CD4-positive, alpha-beta memory T cell (primary cell): ENCODE data around the gene TCEAL5. TPM values are rescaled to one million over a fixed set of nuclear protein-coding genes. Genes with fewer than 3 reads are reported as not detected.
"Not testable (repeated sequence)": the region's sequence is repeated elsewhere in the genome, so short reads cannot be mapped to it uniquely, and the experiment has no call there.

Source experiments
- CTCF ChIA-PET: fragments of 350-600 bp; sonication (Branson Sonifier 250); formaldehyde crosslinking; loops from one replicate; lab custom pipeline; 2021; ENCODE audit warnings: inconsistent platforms; ENCODE audit not compliant: partially characterized antibody; lab: Charles Lee
- POLR2A ChIA-PET: fragments of 350-600 bp; sonication (Branson Sonifier 250); formaldehyde crosslinking; loops from one replicate; lab custom pipeline; 2021; ENCODE audit not compliant: partially characterized antibody; lab: Charles Lee
- DNase-seq, 5 donors: peaks; one replicate each; pipeline versions ENCODE4 v3.0.0 to v3.0.0-alpha.2; 2020 to 2022; ENCODE audit warnings: mixed read lengths in 1 of 5
- H3K27ac ChIP-seq: one replicate; pipeline ENCODE4 v1.7.0; 2013; ENCODE audit warnings: low read depth, low read length
- H3K27me3 ChIP-seq: 2 replicates; pipeline ENCODE4 v1.7.0; 2013; ENCODE audit warnings: mild to moderate bottlenecking, low read length, moderate library complexity; ENCODE audit not compliant: insufficient read depth
- H3K36me3 ChIP-seq: 2 replicates; pipeline ENCODE4 v1.7.0; 2013; ENCODE audit warnings: mild to moderate bottlenecking, low read length, moderate library complexity; ENCODE audit not compliant: insufficient read depth
- H3K4me1 ChIP-seq: 2 replicates; pipeline ENCODE4 v1.7.0; 2013; ENCODE audit warnings: mild to moderate bottlenecking, low read length, moderate library complexity; ENCODE audit not compliant: insufficient read depth
- H3K4me3 ChIP-seq, 2 donors: one replicate each; pipeline ENCODE4 v1.7.0; 2013; ENCODE audit warnings: low read length in 2 of 2, mild to moderate bottlenecking in 1 of 2
- H3K9me3 ChIP-seq, 2 donors: one replicate each; pipeline ENCODE4 v1.7.0; 2013; ENCODE audit warnings: low read length in 2 of 2, control low read depth in 1 of 2; ENCODE audit not compliant: control insufficient read depth in 1 of 2
- H3K27ac Mint-ChIP-seq, 7 donors: one replicate each; pipeline ENCODE4 v1.8.0; 2020 to 2021; ENCODE audit warnings: mixed read lengths in 7 of 7, mild to moderate bottlenecking in 6 of 7, inconsistent platforms in 3 of 7, moderate library complexity in 3 of 7
- H3K27me3 Mint-ChIP-seq, 2 donors: one replicate each; pipeline ENCODE4 v1.8.0; 2020 to 2021; ENCODE audit warnings: mixed read lengths in 2 of 2
- H3K36me3 Mint-ChIP-seq, 2 donors: one replicate each; pipeline ENCODE4 v1.8.0; 2020 to 2021; ENCODE audit warnings: mixed read lengths in 2 of 2, inconsistent platforms in 1 of 2, mild to moderate bottlenecking in 1 of 2
- H3K4me1 Mint-ChIP-seq, 4 donors: one replicate each; pipeline ENCODE4 v1.8.0; 2020 to 2021; ENCODE audit warnings: mixed read lengths in 4 of 4, mild to moderate bottlenecking in 1 of 4
- H3K4me3 Mint-ChIP-seq, 8 donors: one replicate each; pipeline ENCODE4 v1.8.0; 2020 to 2021; ENCODE audit warnings: mixed read lengths in 8 of 8, mild to moderate bottlenecking in 7 of 8, moderate library complexity in 6 of 8, inconsistent platforms in 3 of 8
- H3K9me3 Mint-ChIP-seq, 8 donors: one replicate each; pipeline ENCODE4 v1.8.0; 2020 to 2021; ENCODE audit warnings: mixed read lengths in 8 of 8, mild to moderate bottlenecking in 5 of 8, inconsistent platforms in 3 of 8, moderate library complexity in 1 of 8
- intact Hi-C: fragments of 100-400 bp; cut with micrococcal nuclease; formaldehyde crosslinking; loops from one replicate; pipeline ENCODE4 v1.15.1; 2023
- polyA plus RNA-seq, 2 donors: library from polyadenylated mRNA; unstranded; fragments of 300-500 nt; fragmentation: Illumina TruSeq; gene quantifications; one replicate each; pipeline ENCODE4 v1.2.3, GENCODE V29; 2021
- total RNA-seq, 2 experiments: library from RNA; stranded (reverse); gene quantifications; one replicate each; pipeline ENCODE4 v1.2.3, GENCODE V29; 2021

The TCEAL5 gene
- total and polyA plus RNA-seq, 4 experiments from 2014 or later, result not detected

GRCh38 chrX:103235608-103236007 is 40.9 kb downstream of the TCEAL5 start:
- H3K27me3 Mint-ChIP-seq, POLR2A ChIA-PET, H3K9me3 Mint-ChIP-seq, H3K4me3 ChIP-seq, H3K27me3 ChIP-seq, H3K9me3 ChIP-seq, H3K4me1 Mint-ChIP-seq, H3K27ac Mint-ChIP-seq, intact Hi-C loops, H3K4me1 ChIP-seq, DNase-seq, H3K36me3 Mint-ChIP-seq, CTCF ChIA-PET, H3K4me3 Mint-ChIP-seq, H3K36me3 ChIP-seq, H3K27ac ChIP-seq: not testable (repeated sequence)

- CTCF ChIA-PET, result no interaction called here
- H3K36me3 Mint-ChIP-seq, result no peaks in the 10 kb centered on the region
- Histone ChIP-seq H3K9me3 (no peaks in the 10 kb centered on the region), H3K27me3 (no peaks in the 10 kb centered on the region), H3K4me1 (no peaks in the 10 kb centered on the region), H3K27ac (no peak overlapping the region), H3K36me3 (no peaks in the 10 kb centered on the region), H3K4me3 (no peak overlapping the region)
- no peak for DNase-seq
- H3K27me3 Mint-ChIP-seq, result no peaks in the 10 kb centered on the region
- POLR2A ChIA-PET, result no interaction called here
- intact Hi-C loops, result no loop called here
- H3K4me3 Mint-ChIP-seq, result no peak overlapping the region
- no peaks in the 10 kb centered on the region for H3K4me1 Mint-ChIP-seq
- H3K27ac Mint-ChIP-seq, result no peak overlapping the region
- no peaks in the 10 kb centered on the region for H3K9me3 Mint-ChIP-seq
Measured at GRCh38 chrX:103234869-103235268, 41.7 kb downstream of the TCEAL5 start.

- Histone ChIP-seq H3K27me3 (no peaks in the 10 kb centered on the region), H3K4me1 (no peaks in the 10 kb centered on the region), H3K9me3 (no peaks in the 10 kb centered on the region), H3K4me3 (no peak overlapping the region), H3K36me3 (no peaks in the 10 kb centered on the region), H3K27ac (no peak overlapping the region)
- Mint-ChIP-seq H3K4me3 (no peak overlapping the region), H3K9me3 (no peaks in the 10 kb centered on the region), H3K4me1 (no peaks in the 10 kb centered on the region), H3K27me3 (peaks cover 0 to 1% of the 10 kb centered on the region in 2 donors), H3K27ac (no peak overlapping the region), H3K36me3 (no peaks in the 10 kb centered on the region)
- no peak for DNase-seq
- ChIA-PET POLR2A (no interaction called here), CTCF (no interaction called here)
- intact Hi-C loops, result no loop called here
Measured at GRCh38 chrX:103233263-103233662, 43.3 kb downstream of the TCEAL5 start.

GRCh38 chrX:103225918-103226317 is 50.6 kb downstream of the TCEAL5 start:
- H3K27me3 Mint-ChIP-seq, result peaks cover 9 to 15% of the 10 kb centered on the region in 2 donors
- H3K9me3 ChIP-seq, intact Hi-C loops, H3K27ac ChIP-seq, H3K4me3 ChIP-seq, H3K36me3 ChIP-seq, H3K36me3 Mint-ChIP-seq, POLR2A ChIA-PET, CTCF ChIA-PET, H3K27me3 ChIP-seq, H3K4me3 Mint-ChIP-seq, DNase-seq, H3K27ac Mint-ChIP-seq, H3K4me1 Mint-ChIP-seq, H3K9me3 Mint-ChIP-seq, H3K4me1 ChIP-seq: not testable (repeated sequence)

Other genes starting within 250 kb of the TCEAL5 start
- not detected for gene BEX1, start 212.6 kb downstream of the TCEAL5 start, total RNA-seq
- gene BEX1, start 212.6 kb downstream of the TCEAL5 start, polyA plus RNA-seq, result under 1 TPM in 1 of 2 donors, not detected in 1; 0.50 TPM
- gene NXF3, start 183.6 kb downstream of the TCEAL5 start, total RNA-seq, result not detected
- not detected for gene NXF3, start 183.6 kb downstream of the TCEAL5 start, polyA plus RNA-seq
- 10 to 100 TPM; 38.9 to 39.6 TPM for gene BEX4, start 61.6 kb downstream of the TCEAL5 start, total RNA-seq
- 100 to 1,000 TPM in 1 of 2 donors, 10 to 100 TPM in 1; 58.3 to 101 TPM for gene BEX4, start 61.6 kb downstream of the TCEAL5 start, polyA plus RNA-seq
- 10 to 100 TPM; 33.9 to 35.3 TPM for gene TCEAL8, start 21.6 kb downstream of the TCEAL5 start, total RNA-seq
- 100 to 1,000 TPM in 1 of 2 donors, 10 to 100 TPM in 1; 71.5 to 122 TPM for gene TCEAL8, start 21.6 kb downstream of the TCEAL5 start, polyA plus RNA-seq
- gene BEX2, start 34.2 kb upstream of the TCEAL5 start, total RNA-seq, result 10 to 100 TPM; 41.9 to 48.2 TPM
- 100 to 1,000 TPM in 1 of 2 donors, 10 to 100 TPM in 1; 71.4 to 112 TPM for gene BEX2, start 34.2 kb upstream of the TCEAL5 start, polyA plus RNA-seq
- not detected for gene TCEAL7, start 53.5 kb upstream of the TCEAL5 start, total RNA-seq
- gene TCEAL7, start 53.5 kb upstream of the TCEAL5 start, polyA plus RNA-seq, result not detected
- gene TCEAL9, start 79.8 kb upstream of the TCEAL5 start, total RNA-seq, result 1 to 10 TPM; 2.0 to 2.4 TPM
- 1 to 10 TPM; 1.0 to 3.0 TPM for gene TCEAL9, start 79.8 kb upstream of the TCEAL5 start, polyA plus RNA-seq
- 10 to 100 TPM; 50.6 to 52.7 TPM for gene BEX3, start 99.8 kb upstream of the TCEAL5 start, total RNA-seq
- gene BEX3, start 99.8 kb upstream of the TCEAL5 start, polyA plus RNA-seq, result 10 to 100 TPM; 85.3 to 94.0 TPM
- gene RAB40A, start 242.7 kb upstream of the TCEAL5 start, total RNA-seq, result under 1 TPM in 1 of 2 experiments, not detected in 1; 0.11 TPM
- not detected for gene RAB40A, start 242.7 kb upstream of the TCEAL5 start, polyA plus RNA-seq